ENCODE measurements around the gene PRDX3.

DNA sequence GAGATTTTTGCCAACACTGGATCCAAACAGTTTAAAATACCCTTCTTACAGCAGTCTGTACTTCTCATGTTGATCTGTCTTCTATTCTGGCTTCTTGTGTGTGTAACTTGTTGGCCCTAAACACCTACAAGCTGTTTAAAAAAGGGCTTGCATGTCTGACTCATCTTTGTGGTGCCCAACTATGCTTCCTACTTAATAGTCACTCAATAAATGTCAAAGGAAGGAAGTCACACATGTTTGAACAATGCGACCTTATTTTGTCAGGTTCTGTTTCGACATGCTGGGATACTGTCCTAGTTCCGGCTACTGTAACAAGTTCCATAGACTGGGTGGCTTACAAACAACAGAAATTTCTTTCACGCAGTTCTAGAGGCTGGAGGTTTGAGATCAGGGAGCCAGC, 19.3 kb upstream of the PRDX3 start:
- TF ChIP-seq GATA2 (IDR thresholded peaks at IDR 0.05; ENCODE audit: low read depth, low read length) (no peak), GATA3 (IDR thresholded peaks at IDR 0.05; ENCODE audit: low read depth, low read length) (no peak)

Data from SH-SY5Y (cell line).